DND-41 (cell line): ENCODE measurements around the gene FMN1.

Source experiments
- ATAC-seq: fragments of 200-7000 bp; cut with Tn5 transposase; 3 replicates; pipeline ENCODE4 v1.9.1; 2021; ENCODE audit warnings: low read depth; ENCODE audit not compliant: insufficient read depth
- DNase-seq: peaks from one replicate; pipeline ENCODE4 v3.0.0-alpha.2; 2020
- H2AFZ ChIP-seq: 2 replicates; pipeline ENCODE4 v1.6.0; 2012; ENCODE audit warnings: low read depth, low read length
- H3K27ac ChIP-seq: 2 replicates; pipeline ENCODE4 v1.5.1; 2012; ENCODE audit warnings: low read length, inconsistent platforms
- H3K27me3 ChIP-seq: fragments of 200-600 bp; sonication (generic); 2 replicates; pipeline ENCODE4 v1.6.0; 2012; ENCODE audit warnings: low read length, mild to moderate bottlenecking, inconsistent platforms; ENCODE audit not compliant: insufficient read depth, poor library complexity
- H3K36me3 ChIP-seq: 2 replicates; pipeline ENCODE4 v1.5.1; 2012; ENCODE audit warnings: low read length, inconsistent platforms; ENCODE audit not compliant: insufficient read depth
- H3K4me1 ChIP-seq: 2 replicates; pipeline ENCODE4 v1.5.1; 2012; ENCODE audit warnings: mild to moderate bottlenecking, low read length; ENCODE audit not compliant: insufficient read depth
- H3K4me2 ChIP-seq: 2 replicates; pipeline ENCODE4 v1.6.0; 2012; ENCODE audit warnings: mild to moderate bottlenecking, moderate library complexity, low read length, inconsistent platforms; ENCODE audit not compliant: insufficient read depth
- H3K4me3 ChIP-seq, 2 experiments: fragments of 200-600 bp in 1 of 2; shearing (Covaris generic) in 1 of 2; 2 replicates each; pipeline ENCODE4 v1.5.1; 2012 to 2016; ENCODE audit warnings: inconsistent platforms in 2 of 2, low read length in 2 of 2, mild to moderate bottlenecking in 2 of 2, low read depth in 1 of 2, moderate library complexity in 1 of 2
- H3K79me2 ChIP-seq: 2 replicates; pipeline ENCODE4 v1.6.0; 2012; ENCODE audit warnings: low read length, inconsistent platforms; ENCODE audit not compliant: insufficient read depth
- H3K9ac ChIP-seq: 2 replicates; pipeline ENCODE4 v1.6.0; 2012; ENCODE audit warnings: low read depth, mild to moderate bottlenecking, inconsistent platforms, low read length, moderate library complexity
- H3K9me3 ChIP-seq: 2 replicates; pipeline ENCODE4 v1.5.1; 2012; ENCODE audit warnings: low read length, moderate library complexity, mild to moderate bottlenecking, inconsistent platforms; ENCODE audit not compliant: insufficient read depth, severe bottlenecking
- H4K20me1 ChIP-seq: 2 replicates; pipeline ENCODE4 v1.6.0; 2012; ENCODE audit warnings: low read length; ENCODE audit not compliant: insufficient read depth
- EZH2 ChIP-seq: IDR thresholded peaks from 3 replicates; pipeline ENCODE4 v1.6.1; 2012; ENCODE audit warnings: borderline replicate concordance, low read depth, mild to moderate bottlenecking, moderate library complexity, low read length, inconsistent platforms; ENCODE audit not compliant: severe bottlenecking
- TF ChIP-seq, protein P1 (sequence below): IDR thresholded peaks from 2 replicates; pipeline ENCODE4 v1.5.1; 2012; ENCODE audit warnings: borderline replicate concordance, low read length, moderate library complexity, mild to moderate bottlenecking; ENCODE audit not compliant: poor library complexity, severe bottlenecking; ENCODE audit errors: extremely low read depth

The FMN1 gene

GRCh38 chr15:32974691-32975090, 219.8 kb downstream of the FMN1 start:
- no peak for ATAC-seq
- no peaks in the 10 kb centered on the region for H4K20me1 ChIP-seq
- no peak overlapping the region for H2AFZ ChIP-seq
- no peaks in the 10 kb centered on the region for H3K36me3 ChIP-seq
- no peaks in the 10 kb centered on the region for H3K27me3 ChIP-seq
- H3K4me3 ChIP-seq, result no peak overlapping the region
- H3K4me1 ChIP-seq, result no peaks in the 10 kb centered on the region
- H3K9me3 ChIP-seq, result no peaks in the 10 kb centered on the region
- H3K9ac ChIP-seq, result no peak overlapping the region
- no peaks in the 10 kb centered on the region for H3K79me2 ChIP-seq
- H3K4me2 ChIP-seq, result no peak overlapping the region
- TF ChIP-seq, protein P1, sequence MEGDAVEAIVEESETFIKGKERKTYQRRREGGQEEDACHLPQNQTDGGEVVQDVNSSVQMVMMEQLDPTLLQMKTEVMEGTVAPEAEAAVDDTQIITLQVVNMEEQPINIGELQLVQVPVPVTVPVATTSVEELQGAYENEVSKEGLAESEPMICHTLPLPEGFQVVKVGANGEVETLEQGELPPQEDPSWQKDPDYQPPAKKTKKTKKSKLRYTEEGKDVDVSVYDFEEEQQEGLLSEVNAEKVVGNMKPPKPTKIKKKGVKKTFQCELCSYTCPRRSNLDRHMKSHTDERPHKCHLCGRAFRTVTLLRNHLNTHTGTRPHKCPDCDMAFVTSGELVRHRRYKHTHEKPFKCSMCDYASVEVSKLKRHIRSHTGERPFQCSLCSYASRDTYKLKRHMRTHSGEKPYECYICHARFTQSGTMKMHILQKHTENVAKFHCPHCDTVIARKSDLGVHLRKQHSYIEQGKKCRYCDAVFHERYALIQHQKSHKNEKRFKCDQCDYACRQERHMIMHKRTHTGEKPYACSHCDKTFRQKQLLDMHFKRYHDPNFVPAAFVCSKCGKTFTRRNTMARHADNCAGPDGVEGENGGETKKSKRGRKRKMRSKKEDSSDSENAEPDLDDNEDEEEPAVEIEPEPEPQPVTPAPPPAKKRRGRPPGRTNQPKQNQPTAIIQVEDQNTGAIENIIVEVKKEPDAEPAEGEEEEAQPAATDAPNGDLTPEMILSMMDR, result no peak
- no peak for TF ChIP-seq EZH2
- H3K27ac ChIP-seq, result no peak overlapping the region
- DNase-seq, result no peak

GRCh38 chr15:32972686-32973085, 221.8 kb downstream of the FMN1 start:
- Histone ChIP-seq H3K79me2 (no peaks in the 10 kb centered on the region), H3K27ac (no peak overlapping the region), H3K4me3 (no peak overlapping the region), H3K36me3 (no peaks in the 10 kb centered on the region), H3K9me3 (no peaks in the 10 kb centered on the region), H3K4me2 (no peak overlapping the region), H3K4me1 (no peaks in the 10 kb centered on the region), H4K20me1 (no peaks in the 10 kb centered on the region), H3K9ac (no peak overlapping the region), H2AFZ (no peak overlapping the region), H3K27me3 (no peaks in the 10 kb centered on the region)
- DNase-seq (no peak), ATAC-seq (no peak)
- TF ChIP-seq EZH2, result no peak
- TF ChIP-seq, protein P1, result no peak

GRCh38 chr15:32970847-32971246, 223.7 kb downstream of the FMN1 start:
- Histone ChIP-seq H4K20me1 (no peaks in the 10 kb centered on the region), H3K27me3 (peaks cover 2% of the 10 kb centered on the region), H3K4me1 (no peaks in the 10 kb centered on the region), H3K9me3 (no peaks in the 10 kb centered on the region), H3K4me3 (no peak overlapping the region), H3K36me3 (no peaks in the 10 kb centered on the region), H3K9ac (no peak overlapping the region), H3K27ac (no peak overlapping the region), H3K4me2 (no peak overlapping the region), H3K79me2 (no peaks in the 10 kb centered on the region), H2AFZ (no peak overlapping the region)
- TF ChIP-seq EZH2, result no peak
- TF ChIP-seq, protein P1, result no peak
- DNase-seq (no peak), ATAC-seq (no peak)

DNA sequence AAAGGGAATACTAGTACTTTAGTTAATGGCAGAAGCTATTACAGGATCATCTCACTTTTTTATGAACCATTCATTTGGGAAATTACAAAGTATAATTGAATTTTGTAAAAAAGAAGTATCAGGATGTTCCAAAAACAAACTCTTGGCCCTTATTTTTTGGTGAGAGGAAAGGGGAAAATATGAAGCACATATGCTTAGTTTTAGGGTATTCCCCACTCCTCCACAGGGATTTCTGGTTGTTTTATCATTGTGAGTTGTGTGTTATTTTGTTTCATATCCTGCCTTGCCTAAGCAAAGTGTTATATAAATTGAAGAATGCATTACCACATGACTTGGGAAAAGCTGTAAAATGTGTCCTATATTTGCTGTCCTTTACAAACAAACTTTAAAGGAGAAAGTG, 227.0 kb downstream of the FMN1 start:
- Histone ChIP-seq H3K4me2 (no peak overlapping the region), H3K27me3 (peaks cover 4% of the 10 kb centered on the region), H3K36me3 (no peaks in the 10 kb centered on the region), H3K79me2 (no peaks in the 10 kb centered on the region), H4K20me1 (no peaks in the 10 kb centered on the region), H3K4me1 (no peaks in the 10 kb centered on the region), H3K9ac (no peak overlapping the region), H2AFZ (no peak overlapping the region), H3K9me3 (no peaks in the 10 kb centered on the region), H3K27ac (no peak overlapping the region), H3K4me3 (no peak overlapping the region)
- DNase-seq (no peak), ATAC-seq (no peak)
- TF ChIP-seq, protein P1, result no peak
- no peak for TF ChIP-seq EZH2
